Measurements from ENCODE around the gene SLC7A11.

Gene SLC7A11

DNA sequence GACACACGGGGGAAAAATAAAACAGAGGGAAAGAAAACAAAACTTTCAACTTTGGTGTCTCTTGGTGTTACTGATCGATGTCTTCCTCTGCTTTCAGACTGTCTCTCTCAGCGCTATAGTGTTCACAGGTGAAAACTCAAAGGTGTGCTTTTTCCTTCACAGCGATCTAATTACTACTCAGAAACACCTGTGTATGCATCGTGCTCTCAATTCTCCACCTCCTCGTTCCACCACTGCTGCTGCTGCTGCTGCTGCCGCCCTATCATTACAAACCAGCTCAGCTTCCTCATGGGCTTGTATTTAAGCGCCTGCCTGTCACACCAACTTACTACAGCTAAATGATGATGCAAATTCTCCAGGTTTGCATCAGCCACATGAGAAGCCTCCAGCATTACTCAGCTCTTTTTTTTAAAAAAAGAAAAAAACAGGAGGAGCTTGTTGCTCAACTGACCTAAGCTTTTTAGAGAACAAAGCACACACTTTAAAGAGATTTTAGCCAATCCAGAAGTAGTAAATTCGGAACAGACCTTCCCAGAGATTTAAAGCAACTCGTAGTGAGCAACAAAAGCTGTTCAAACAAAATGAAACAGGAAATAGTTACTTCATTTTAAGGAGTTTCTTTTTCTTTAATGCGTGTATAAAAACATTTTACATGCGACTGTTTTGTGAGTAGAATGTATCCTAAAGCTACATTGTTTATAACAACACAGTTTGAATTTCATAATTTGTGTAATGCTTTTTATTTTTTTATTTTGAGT, at the start of gene SLC7A11:
Gene SLC7A11 (minus strand): TSS at position 274 of the 758 bp plus-strand sequence. CDS start 280 bp downstream, outside the sequence.
- DNase-seq (ENCODE audit: low read depth in 3 of 3, low spot score in 1 of 3), result no peak

DNA sequence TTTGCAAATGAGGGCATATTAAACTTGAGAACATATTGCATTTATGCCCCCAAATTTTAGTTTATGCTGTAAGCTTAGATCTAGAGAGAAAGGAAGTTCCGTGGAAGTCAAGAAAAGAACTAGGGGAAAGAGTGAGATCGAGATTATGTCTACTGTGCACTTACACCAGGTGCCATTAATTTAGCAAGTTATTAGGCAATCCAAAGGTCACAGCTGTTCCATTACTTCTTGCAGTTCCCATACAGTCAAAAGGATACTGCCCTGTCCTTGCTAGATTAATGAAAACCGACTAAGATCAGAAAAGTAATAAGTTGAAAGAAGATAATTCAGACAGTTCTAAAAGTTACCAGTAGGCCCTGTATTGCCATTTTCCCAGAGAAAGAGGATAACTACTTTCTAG, 49.3 kb upstream of the SLC7A11 start:
- DNase-seq (ENCODE audit: low read depth in 3 of 3, low spot score in 1 of 3), result no peak

DNA sequence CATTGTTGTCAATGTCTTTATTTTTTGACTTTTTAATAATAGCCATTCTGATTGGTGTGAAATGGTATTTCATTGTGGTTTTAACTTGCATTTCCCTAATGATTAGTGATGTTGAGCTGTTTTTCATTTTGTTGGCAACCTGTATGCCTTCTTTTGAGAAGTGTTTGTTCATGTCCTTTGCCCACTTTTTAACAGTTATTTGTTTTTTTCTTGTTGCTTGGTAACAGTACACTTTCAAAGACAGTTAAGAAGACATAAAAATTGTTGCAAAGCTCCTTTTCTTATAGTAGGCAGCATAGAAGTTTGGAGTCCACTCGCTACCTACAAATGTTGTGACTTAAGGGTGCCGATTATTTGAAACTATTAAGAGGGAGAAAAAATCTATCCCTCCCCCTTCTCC, 48.7 kb upstream of the SLC7A11 start:
- no peak for DNase-seq (ENCODE audit: low read depth in 3 of 3, low spot score in 1 of 3)

DNA sequence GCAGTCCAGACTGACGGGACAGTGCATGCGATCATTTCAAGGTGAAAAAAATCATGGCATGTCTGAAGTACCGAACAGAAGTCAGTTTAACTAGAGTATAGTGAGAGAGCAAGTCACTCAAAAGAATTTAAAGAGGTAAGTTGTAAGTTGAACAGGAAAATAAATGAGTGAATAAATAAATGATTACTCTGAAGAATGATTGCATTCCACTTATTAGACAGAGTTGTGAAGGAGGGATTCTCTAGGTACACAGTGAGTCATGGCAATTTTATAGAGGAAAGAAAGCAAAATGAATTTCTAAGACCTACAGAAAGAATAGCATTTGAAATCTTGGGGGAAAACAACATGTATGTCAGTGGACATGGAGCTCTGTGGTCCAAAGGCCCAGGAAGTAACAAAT, 37.1 kb upstream of the SLC7A11 start:
- DNase-seq (ENCODE audit: low read depth in 3 of 3, low spot score in 1 of 3), result no peak

DNA sequence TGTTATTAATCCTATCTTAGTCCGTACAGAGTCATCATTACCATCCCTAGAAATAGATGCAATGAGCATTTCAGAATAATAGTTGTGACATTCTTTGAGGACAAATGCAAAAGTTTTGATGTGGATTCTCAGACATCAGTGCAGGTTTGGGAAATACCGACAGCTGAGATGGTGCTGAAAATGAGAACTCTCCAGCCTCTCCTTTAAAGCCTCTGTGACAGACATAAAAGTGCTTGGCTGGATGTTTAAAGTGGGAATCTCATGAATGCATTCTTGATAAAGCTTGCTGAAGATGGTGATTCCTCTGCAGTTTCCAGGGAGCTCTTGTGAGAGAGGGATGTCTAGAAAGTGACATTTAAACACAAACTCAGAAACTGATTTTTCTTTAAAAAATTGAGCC, 35.0 kb upstream of the SLC7A11 start:
- DNase-seq (ENCODE audit: low read depth in 3 of 3, low spot score in 1 of 3), result no peak

DNA sequence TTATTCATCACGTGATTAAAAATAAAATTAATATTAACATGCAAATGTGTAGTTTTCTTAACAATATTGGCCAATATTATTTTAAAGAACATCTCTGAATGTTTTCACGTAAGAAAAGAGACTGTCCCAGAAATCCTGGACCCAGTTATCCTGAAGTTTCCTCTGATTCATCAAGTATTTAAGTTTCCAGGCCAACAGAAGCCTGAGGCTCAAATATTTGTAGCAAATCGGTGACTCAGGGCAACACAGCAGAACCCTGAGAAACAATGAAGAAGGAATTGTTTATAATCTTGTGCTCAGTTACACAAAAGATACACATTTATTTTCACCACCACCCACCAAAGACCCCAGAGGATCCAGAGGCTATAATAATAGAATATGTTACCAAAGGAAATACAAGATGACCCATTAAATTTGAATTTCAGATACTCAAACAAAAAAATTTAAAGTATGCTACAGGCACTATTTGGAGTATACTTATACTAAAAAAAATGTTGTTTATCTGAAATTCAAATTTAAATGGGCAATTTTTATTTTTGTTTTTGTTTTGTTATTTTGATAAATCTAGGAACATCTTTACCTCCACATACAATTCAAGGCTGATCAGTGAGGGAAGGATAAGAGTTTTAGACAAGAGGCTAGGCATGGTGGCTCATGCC, 33.9 kb upstream of the SLC7A11 start:
- DNase-seq (ENCODE audit: low read depth in 3 of 3, low spot score in 1 of 3), result no peak

DNA sequence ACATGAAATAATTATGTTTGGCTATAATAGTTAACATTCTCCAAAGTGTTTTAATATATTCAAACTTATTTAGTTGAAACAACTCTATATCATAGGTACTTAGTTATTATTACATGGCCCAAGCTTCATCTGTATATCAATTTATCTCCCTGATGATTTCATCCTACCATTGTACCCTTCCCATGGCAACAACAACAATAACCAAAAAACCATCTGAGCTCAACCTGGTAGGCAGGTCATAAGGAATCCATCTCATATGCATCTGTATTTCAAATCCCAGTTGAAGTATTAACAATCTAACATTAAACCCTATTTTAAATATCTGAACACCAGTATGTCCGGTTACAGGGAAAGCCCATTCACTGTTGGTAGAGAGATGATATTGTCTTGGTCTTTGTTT, 33.1 kb upstream of the SLC7A11 start:
- DNase-seq (ENCODE audit: low read depth in 3 of 3, low spot score in 1 of 3), result no peak

DNA sequence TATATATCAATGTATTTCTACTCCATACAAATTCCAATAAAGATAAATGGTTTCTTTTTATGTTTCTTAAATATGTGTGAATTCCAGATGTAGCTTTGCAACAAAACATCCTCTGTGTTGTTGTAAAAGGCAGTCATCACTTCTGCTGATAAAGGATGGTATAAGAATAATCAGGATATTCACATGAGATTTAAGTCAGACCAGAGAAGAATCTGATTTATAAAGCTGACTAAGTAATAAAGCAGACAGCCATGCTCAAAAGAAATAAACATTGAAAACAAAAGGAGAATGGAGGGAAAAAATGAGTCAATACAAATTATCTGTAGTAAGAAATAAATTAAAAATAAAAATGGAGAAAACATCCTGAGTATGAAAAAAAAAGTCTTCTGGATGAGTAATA, 27.0 kb upstream of the SLC7A11 start:
- DNase-seq (ENCODE audit: low read depth in 3 of 3, low spot score in 1 of 3), result no peak

DNA sequence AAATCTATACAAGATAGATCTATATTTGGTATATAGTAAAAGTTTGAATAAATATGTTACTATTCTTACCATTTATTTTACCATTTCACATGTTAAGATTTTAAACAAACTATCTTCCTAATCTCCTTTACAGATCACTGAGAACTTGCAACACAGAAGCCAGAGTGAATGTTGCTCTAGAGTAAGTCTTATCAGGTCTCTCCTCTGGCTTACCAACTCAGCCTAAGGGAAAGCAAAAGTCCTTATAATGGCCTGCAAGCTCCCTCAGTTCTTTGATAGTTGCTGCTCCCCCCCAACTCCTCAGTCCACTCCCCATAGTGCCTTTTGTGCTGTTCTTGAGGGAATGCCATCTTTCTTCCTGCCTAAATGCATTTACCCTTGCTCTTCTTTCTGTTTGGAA, 25.7 kb upstream of the SLC7A11 start:
- DNase-seq (ENCODE audit: low read depth in 3 of 3, low spot score in 1 of 3), result no peak

DNA sequence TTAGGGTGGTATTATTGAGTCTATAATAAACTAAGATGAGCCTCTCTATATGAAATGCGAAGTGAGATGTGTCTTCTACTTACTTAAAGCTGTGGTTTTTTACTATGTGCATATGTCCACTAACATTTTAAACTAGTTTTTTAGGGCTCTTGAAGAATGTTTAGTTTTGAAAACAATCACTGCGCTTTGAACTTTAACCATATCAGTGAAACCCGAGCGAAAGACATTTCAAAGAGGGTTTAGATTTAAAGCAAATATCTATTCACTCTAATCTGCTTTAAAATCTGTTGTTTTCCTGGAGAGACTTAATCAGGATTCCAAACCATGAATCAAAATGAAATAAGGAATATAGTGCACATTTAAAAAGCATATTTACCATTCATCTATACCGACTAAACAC, 24.8 kb upstream of the SLC7A11 start:
- DNase-seq (ENCODE audit: low read depth in 3 of 3, low spot score in 1 of 3), result no peak

DNA sequence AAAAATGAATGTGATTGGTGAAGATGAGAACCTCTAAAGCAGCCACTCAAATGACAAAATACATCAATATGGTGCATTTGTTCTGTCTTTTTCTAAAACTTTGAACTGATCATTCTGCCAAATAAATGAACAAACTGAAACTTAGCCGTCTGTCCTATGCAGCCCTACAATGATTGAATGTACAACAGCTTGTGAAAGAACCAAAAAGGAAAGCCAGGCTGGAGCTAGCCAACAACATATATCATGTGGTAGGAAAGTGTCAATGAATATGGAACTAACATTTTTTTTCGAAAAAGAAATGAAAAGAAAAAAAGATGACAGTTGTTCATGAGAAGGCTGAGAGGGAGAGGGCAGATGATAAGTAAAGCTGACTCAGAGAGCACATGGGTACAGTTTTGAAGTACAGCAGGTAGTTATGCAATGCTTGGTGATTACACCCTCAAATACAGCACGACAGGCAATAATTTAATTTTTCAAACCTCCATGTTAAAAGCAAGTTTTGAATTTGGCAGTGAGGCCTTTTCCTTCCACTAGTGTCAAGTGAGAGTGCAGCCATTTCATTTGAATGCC, 21.2 kb upstream of the SLC7A11 start:
- no peak for DNase-seq (ENCODE audit: low read depth in 3 of 3, low spot score in 1 of 3)

DNA sequence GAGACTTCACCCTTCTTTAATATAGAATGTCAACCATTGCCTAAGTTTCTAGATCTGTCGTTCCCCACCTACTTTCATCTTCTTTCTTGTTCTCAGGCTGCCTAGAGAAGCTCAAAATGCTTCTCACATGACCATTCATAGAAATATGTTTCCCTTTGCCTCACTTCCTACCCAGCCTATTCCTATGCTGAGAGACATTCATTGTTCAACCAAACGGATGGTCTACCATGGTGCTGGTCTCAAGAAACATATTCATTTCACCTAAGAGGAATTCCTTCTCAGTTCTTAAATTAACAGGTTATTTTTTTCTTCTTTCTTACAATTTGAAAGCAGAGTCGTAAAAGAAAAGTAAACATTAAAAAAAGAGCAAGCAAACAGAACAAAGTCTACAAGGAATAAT, 20.3 kb upstream of the SLC7A11 start:
- DNase-seq (ENCODE audit: low read depth in 3 of 3, low spot score in 1 of 3), result no peak

DNA sequence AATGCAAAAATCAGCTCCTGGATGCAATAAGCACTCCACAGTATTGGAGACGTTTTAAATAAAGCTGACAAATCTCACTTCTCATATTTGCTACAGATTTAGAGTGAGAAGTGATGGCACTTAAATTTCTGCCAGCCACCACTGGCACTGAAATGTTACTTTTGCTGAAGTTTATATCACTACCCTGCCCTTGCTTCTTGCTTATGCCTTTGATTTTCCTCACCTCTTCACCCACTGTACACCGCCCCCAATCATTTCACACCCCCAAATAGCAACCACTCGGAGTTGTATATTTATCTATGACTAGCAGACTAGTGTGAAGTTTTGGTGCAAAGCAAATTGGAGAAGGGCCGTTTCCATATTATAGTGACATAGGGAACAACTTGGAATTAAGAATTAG, 19.9 kb upstream of the SLC7A11 start:
- no peak for DNase-seq (ENCODE audit: low read depth in 3 of 3, low spot score in 1 of 3)

DNA sequence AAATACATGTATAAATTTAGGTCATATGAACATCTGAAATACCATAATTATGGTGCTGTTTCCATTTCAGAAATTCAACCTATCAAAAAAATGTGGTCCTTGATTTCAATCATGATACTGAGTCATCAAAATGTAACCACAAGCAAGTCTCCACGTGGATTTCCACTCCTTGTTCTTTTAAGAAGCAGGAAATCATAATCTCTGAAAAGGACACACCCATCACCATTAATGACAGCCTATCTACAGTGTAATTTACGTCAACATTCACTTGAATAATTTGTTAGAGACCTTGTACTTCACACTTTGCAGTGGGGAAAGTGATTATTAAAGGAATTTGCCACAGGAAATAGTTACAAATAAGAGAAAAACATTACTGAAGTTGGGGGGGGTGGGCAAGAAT, 17.7 kb upstream of the SLC7A11 start:
- no peak for DNase-seq (ENCODE audit: low read depth in 3 of 3, low spot score in 1 of 3)

DNA sequence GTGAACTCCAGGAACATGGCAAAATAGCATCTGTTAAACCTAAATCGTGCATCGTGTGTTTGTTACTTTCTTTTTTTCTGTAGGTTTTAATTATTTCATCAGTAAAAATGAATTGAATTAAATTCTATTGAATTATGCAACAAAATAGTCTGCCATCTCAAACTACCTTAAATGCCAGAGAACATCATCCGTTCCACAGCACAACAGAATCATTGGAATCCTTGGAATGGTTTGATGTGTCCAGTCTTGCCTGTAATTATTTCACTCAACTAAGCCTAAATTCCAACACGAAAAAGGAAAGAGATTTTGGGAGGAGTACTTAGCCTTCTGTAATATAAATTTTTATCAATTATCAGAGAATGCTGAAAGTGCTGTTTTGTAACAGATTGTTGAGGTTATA, 17.1 kb upstream of the SLC7A11 start:
- DNase-seq (ENCODE audit: low read depth in 3 of 3, low spot score in 1 of 3), result no peak

DNA sequence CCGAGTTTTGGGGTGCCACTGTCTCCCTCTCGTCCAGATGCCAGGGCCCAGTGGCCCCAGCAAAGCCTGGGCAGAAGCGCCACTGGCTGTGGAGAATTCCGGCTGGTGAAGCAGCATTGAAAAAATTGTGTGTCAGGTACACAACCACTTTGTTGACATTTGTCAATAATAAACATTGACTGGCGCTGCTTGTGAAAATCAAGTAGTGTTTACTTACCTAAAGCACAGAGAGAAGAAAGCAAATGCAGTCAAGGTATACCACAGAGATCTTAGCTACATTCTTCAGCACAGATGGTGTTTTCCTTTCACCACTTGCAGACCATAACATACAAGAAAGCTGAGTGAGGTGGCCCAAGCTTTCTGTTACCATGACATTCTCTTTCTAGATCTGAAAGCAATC, 14.5 kb upstream of the SLC7A11 start:
- DNase-seq (ENCODE audit: low read depth in 3 of 3, low spot score in 1 of 3), result no peak

DNA sequence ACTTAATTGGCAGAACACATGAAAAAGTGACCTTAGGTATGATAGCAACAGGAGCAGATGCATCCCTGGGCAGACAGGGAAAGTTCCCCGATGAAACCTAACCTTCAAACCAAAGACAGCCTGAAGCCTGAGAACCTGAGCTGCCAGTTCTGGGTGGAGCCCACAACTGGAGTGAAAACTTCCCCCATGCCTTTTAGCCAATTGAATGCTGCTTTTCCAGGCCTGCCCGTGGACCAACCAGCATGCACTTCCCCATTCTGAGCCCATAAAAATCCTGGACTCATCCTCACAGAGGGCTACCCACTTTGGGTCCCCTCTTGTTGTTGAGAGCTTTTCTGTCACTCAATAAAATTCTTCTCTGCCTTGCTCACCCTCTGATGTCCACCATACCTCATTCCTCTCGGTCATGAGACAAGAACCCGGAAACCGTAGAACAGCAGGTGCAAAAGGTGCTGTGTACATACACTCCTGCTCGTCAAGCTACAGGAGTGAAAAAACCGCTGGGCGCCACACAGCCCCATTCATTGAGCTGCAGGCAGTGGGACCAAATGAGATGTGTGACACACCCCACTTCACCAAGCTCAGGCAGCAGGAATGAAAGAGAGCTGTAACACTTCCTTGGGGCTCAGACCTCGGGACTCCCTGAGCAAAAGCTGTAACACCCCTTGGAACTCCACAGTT, 13.9 kb upstream of the SLC7A11 start:
- DNase-seq (ENCODE audit: low read depth in 3 of 3, low spot score in 1 of 3), result no peak

DNA sequence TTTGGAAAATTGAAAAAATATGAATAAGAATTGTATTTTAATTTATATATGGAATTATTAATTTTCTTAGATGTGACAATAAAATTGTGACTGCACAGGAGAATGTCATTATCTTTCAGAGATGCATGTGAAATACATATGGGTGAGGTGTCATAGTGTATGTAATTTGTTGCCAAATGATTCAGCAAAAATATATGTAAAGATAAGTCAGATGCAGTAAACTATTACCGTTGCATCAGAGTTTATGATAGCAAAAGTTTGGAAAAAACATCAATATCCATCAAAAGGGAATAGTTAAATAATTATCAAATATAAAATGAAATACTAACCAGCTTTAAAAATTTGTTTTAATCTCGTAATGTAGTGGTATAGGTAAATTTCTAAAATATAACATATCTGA, 10.4 kb upstream of the SLC7A11 start:
- no peak for DNase-seq (ENCODE audit: low read depth in 3 of 3, low spot score in 1 of 3)

DNA sequence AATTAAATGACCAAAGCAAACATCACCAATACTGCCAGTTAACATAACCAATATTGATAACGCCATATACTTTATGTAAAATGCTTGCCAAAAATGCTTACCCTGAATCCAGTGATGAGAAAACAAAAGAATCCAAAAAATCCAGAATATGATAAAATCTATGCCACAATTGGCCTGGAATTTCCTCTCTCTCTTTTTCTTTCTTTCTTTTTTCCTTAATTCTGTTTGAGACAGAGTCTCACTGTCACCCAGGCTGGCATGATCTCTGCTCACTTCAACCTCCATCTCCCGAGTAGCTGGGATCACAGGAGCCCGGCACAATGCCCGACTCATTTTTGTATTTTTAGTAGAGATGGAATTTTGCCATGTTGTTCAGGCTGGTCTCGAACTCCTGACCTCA, 9.8 kb upstream of the SLC7A11 start:
- no peak for DNase-seq (ENCODE audit: low read depth in 3 of 3, low spot score in 1 of 3)

DNA sequence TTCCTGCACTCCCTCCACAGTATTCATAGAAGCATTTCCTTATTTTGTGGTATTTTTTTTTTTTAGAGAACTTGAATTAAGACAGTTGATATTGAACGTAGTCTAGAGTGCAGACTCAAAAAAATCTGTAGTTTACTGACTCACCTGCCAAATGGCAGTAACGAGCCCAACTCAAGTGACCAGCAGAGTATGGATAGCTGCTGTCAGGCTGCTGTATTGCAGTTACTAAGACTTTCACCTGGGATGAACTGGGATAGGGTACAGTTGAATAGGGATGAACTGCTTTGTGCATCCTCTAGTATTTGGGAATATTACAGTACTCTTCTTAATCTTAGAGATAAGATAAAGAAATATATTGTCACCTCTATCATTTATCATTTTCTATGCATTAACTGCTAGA, 7.0 kb upstream of the SLC7A11 start:
- no peak for DNase-seq (ENCODE audit: low read depth in 3 of 3, low spot score in 1 of 3)

DNA sequence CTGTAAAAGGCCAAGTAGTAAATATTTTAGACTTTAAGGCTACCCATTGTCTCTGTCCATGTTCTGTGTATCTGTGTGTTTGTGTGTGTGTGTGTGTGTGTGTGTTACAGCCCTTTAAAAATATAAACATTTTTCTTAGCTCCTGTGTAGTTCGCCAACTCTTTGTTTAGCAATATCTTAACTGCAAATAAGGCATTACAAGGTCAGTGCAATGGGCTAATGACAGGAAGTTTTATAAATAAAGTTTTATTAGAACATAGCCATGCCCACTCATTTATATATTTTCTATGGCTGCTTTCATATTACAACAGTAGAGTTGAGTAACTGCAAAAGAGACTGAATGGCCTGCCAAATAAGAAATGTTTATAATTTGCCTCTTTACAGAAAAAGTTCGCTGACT, 5.9 kb upstream of the SLC7A11 start:
- no peak for DNase-seq (ENCODE audit: low read depth in 3 of 3, low spot score in 1 of 3)

DNA sequence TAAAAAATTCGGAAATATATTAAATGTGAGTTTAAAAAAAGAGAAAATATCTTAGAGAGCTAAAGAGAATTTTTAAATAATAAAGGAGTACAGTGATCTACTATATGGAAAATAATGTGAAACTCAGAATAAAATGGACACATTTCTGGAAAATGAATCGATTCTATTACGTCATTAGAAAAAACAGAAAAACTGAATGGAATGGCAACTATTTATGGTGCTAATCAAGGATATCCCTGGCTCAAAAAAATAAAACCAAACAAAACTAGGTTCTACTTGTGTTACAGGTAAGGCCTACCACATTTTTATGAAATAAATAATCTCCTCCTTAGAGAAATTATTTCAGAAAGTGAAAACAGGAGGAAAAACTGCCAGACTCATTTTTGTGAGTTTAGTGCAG, 5.5 kb upstream of the SLC7A11 start:
- no peak for DNase-seq (ENCODE audit: low read depth in 3 of 3, low spot score in 1 of 3)
